Heart left ventricle (tissue), 16 donors: ENCODE measurements around the gene ADAM17. TPM values are rescaled to one million over a fixed set of nuclear protein-coding genes. Genes with fewer than 3 reads are reported as not detected.

Experiments used
- ATAC-seq, 4 donors: fragments of 200-7000 bp; cut with Tn5 transposase; one replicate each; pipeline ENCODE4 v1.9.1; 2020 to 2022; ENCODE audit warnings: moderate library complexity in 4 of 4, mild to moderate bottlenecking in 3 of 4, moderate number of reproducible peaks in 1 of 4
- DNase-seq, 5 donors: peaks; one replicate each; pipeline ENCODE4 v3.0.0-alpha.2; 2020
- H3K27ac ChIP-seq, 12 donors: fragments of 200-600 bp; sonication (generic) in 4 of 12; one replicate each; pipeline versions ENCODE4 v1.5.0 to v1.8.0; 2016 to 2022; ENCODE audit warnings: mild to moderate bottlenecking in 2 of 12
- H3K27me3 ChIP-seq, 9 donors: fragments of 200-600 bp; sonication (generic) in 2 of 9; one replicate each; pipeline versions ENCODE4 v1.5.1 to v1.8.0; 2016 to 2022; ENCODE audit warnings: mild to moderate bottlenecking in 3 of 9
- H3K36me3 ChIP-seq, 9 donors: fragments of 200-600 bp; sonication (generic) in 2 of 9; one replicate each; pipeline versions ENCODE4 v1.5.0 to v1.8.0; 2018 to 2022; ENCODE audit warnings: mild to moderate bottlenecking in 2 of 9
- H3K4me1 ChIP-seq, 12 donors: fragments of 200-600 bp; sonication (generic) in 4 of 12; one replicate each; pipeline versions ENCODE4 v1.5.0 to v1.8.0; 2016 to 2022; ENCODE audit warnings: mild to moderate bottlenecking in 3 of 12
- H3K4me3 ChIP-seq, 12 donors: fragments of 200-600 bp; sonication (generic) in 4 of 12; one replicate each; pipeline versions ENCODE4 v1.5.0 to v1.8.0; 2017 to 2022; ENCODE audit warnings: mild to moderate bottlenecking in 9 of 12, moderate library complexity in 4 of 12
- H3K9me3 ChIP-seq, 12 donors: fragments of 200-600 bp; sonication (generic) in 4 of 12; one replicate each; pipeline versions ENCODE4 v1.5.0 to v1.8.0; 2016 to 2022; ENCODE audit warnings: mild to moderate bottlenecking in 1 of 12
- POLR2A ChIP-seq, 2 donors: fragments of 450-650 bp; IDR thresholded peaks; one replicate each; pipeline ENCODE4 v1.6.1; 2017; ENCODE audit warnings: antibody characterized with exemption in 2 of 2, mild to moderate bottlenecking in 2 of 2, moderate library complexity in 2 of 2
- WGBS, 4 donors: extraction: QIAGEN DNeasy Blood & Tissue Kit in 2 of 4; methylation state at CpG; one replicate each; pipeline versions ENCODE4 v1.1.5 to v1.1.7; 2013 to 2018; 5-methylcytosine and 5-hydroxymethylcytosine counted together
- intact Hi-C, 10 donors: fragments of 100-400 bp; cut with DNase I; formaldehyde crosslinking; loops; one replicate each; pipeline versions ENCODE4 v1.11.1 to v1.14.2; 2022
- polyA plus RNA-seq, 2 donors: library from polyadenylated mRNA; stranded (reverse); fragments of 200-250 nt; gene quantifications; one replicate each; pipeline ENCODE4 v1.2.3, GENCODE V29; 2013
- total RNA-seq, 9 donors: library from RNA; depleted of rRNA in 2 of 9; stranded (reverse); fragments of >200 nt in 2 of 9; fragmentation: NEBNext Ultra II Directional in 3 of 9; extraction: Animal tissue kit (Norgen Biotek cat#: 25700) in 3 of 9; gene quantifications; one replicate each; pipeline versions ENCODE4 v1.1.0 to v1.2.4, GENCODE V29; 2016 to 2023
- TF ChIP-seq, protein P1 (sequence below), 12 donors: fragments of 200-600 bp; sonication (generic) in 4 of 12; IDR thresholded peaks; one replicate each; pipeline versions ENCODE4 v1.5.0 to v1.8.0; 2018 to 2022; ENCODE audit warnings: antibody characterized with exemption in 12 of 12, mild to moderate bottlenecking in 5 of 12
- donor health status: ischemic (EF 13 %, LVEDD 7.1; RV severe dilation, severe dysfunction).
- donor health status: healthy with polysubstance abuse.
- donor health status: DM: no; HTN: yes; CAD: no.
- donor health status: DM: no; HTN: no; CAD: no.
- donor health status: ischemic (EF 25% LVEDD 6.9; RV normal size, moderate dysfunction).
- donor health status: ischemic (EF 25% LVEDD 5.7; RV mildly dilated, moderate dysfunction).
- donor health status: healthy.
- donor health status: DM: yes; HTN: yes; CAD: no.
- donor health status: ischemic (EF 35%, LVEDD 5.7; RV mildly dilated, moderate dysfunction).
- donor health status: nonischemic (EF 11% LVEDD 7.7; RV severe dilation, severe dysfunction).
- donor health status: DM: yes; HTN: yes; CAD: no.
- donor health status: PGD.
- donor health status: ischemic (EF 29% LVEDD 5.4; RV normal size, mild dysfunction).
- donor health status: nonischemic (EF 23%, LVEDD 6.1; RV moderate dilation, normal function).

ADAM17 gene
- total and polyA plus RNA-seq, 11 donors = 6.5 to 22.4 (median 15.0) TPM

DNA sequence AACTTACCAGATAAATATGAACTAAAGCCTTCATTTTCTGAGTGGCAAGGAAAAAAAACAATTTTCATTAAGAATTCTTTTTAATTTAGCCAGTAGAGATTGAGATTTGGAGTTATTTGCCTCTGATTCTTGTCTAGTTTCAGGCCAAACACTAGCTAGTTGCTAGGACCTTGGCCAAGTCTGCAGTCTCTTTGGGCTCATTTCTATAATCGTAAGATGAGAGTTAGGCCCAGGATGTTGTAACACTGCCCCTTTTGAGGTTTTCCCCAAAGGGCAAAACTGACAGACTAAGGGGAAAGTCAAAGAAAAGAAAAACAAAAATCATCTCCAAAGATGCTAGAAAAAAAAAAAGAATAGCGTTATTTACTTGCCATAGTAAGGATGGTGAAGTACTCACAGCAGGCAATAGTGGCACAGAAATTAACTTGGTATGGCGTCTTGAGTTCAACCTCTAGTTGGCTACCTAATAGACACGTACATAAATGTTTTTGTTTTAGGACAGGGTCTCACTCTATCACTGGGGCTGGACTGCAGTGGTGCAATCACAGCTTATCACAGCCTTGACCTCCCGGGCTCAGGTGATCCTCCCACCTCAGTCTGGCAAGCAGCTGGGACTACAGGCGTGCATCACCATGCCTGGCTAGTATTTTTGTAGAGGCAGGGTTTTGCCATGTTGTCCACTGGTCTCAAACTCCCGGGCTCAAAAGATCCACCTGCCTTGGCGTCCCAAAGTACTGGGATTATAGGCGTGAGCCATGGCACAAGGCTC lies 23.0 kb upstream of the ADAM17 start:
- Histone ChIP-seq H3K36me3 (peaks cover 0 to 33% (median 15%) of the 10 kb centered on the region in 9 donors), H3K4me3 (no peak overlapping the region), H3K4me1 (peaks cover 0 to 34% (median 13%) of the 10 kb centered on the region in 12 donors), H3K9me3 (no peaks in the 10 kb centered on the region), H3K27me3 (no peaks in the 10 kb centered on the region), H3K27ac (peak overlapping the region in 2 of 12 donors; percentile 13 to 19)
- TF ChIP-seq, protein P1, sequence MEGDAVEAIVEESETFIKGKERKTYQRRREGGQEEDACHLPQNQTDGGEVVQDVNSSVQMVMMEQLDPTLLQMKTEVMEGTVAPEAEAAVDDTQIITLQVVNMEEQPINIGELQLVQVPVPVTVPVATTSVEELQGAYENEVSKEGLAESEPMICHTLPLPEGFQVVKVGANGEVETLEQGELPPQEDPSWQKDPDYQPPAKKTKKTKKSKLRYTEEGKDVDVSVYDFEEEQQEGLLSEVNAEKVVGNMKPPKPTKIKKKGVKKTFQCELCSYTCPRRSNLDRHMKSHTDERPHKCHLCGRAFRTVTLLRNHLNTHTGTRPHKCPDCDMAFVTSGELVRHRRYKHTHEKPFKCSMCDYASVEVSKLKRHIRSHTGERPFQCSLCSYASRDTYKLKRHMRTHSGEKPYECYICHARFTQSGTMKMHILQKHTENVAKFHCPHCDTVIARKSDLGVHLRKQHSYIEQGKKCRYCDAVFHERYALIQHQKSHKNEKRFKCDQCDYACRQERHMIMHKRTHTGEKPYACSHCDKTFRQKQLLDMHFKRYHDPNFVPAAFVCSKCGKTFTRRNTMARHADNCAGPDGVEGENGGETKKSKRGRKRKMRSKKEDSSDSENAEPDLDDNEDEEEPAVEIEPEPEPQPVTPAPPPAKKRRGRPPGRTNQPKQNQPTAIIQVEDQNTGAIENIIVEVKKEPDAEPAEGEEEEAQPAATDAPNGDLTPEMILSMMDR (IDR thresholded peaks at IDR 0.05) = no peak
- no peak for TF ChIP-seq POLR2A (IDR thresholded peaks at IDR 0.05)
- DNase-seq = no peak
- 79 to 85% (median 81%) methylated on average over 9 of the region's 9 CpGs for WGBS, 4 donors
- intact Hi-C loops = loop anchor here in 1 of 10 donors (5.0 kb wide), 1 partner anchor 39 kb away; no protein-coding TSS in a partner anchor
- peak in 2 of 4 donors; percentile 3 to 18 for ATAC-seq

DNA sequence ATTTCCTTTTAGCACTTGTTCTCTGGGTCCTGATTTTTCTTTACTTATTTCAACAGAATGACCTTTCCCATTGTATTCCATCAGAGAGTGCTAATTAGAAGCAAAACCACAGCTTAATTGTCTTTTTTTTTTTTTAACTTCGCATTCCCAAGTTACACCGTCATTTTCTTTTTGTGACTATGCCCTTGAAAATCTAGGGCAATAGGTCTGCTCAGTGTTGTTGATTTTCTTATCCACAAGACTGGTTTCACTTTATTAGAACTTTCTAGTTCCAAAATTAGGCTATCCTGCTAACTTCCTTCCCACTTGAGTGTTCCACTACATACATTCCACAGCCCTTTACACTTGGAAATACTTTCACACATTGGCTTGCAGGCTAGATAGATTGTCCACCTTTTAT lies 18.7 kb upstream of the ADAM17 start:
- no peaks in the 10 kb centered on the region for H3K36me3 ChIP-seq
- H3K4me1 ChIP-seq = peaks cover 0 to 48% (median 21%) of the 10 kb centered on the region in 12 donors

DNA sequence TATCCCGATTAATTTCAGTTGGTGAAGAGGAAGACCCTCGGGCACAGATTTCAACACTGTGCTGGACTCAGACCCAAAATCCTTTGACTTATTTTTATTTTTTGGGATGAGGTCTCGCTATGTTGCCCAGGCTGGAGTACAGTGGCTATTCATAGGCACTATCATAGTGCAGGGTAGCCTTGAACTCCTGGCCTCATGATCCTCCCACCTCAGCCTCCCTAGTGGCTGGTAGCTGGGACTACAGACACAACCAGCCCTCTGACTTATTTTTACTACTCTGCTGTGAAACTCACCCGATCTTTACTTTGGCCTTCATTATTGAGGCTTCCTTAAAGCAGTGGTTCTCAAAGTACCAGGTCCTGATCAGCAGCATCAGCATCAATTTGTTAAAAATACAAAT lies 18.2 kb upstream of the ADAM17 start:
- Histone ChIP-seq H3K4me3 (no peak overlapping the region), H3K9me3 (no peaks in the 10 kb centered on the region), H3K36me3 (no peaks in the 10 kb centered on the region), H3K4me1 (peaks cover 0 to 45% (median 19%) of the 10 kb centered on the region in 12 donors), H3K27ac (peak overlapping the region; percentile 10 to 65 (median 46)), H3K27me3 (no peaks in the 10 kb centered on the region)
- TF ChIP-seq, protein P1 (IDR thresholded peaks at IDR 0.05) = no peak
- TF ChIP-seq POLR2A (IDR thresholded peaks at IDR 0.05) = no peak
- 71 to 93% (median 88%) methylated on average over 4 of the region's 4 CpGs for WGBS, 4 donors
- DNase-seq (no peak), ATAC-seq (peak in 1 of 4 donors; percentile 8)
- intact Hi-C loops = no loop called here

More for the DNA sequence above, 18.7 kb upstream of the ADAM17 start:
- peak in 1 of 4 donors; percentile 44 for ATAC-seq
- Histone ChIP-seq H3K4me3 (no peak overlapping the region), H3K27ac (peak overlapping the region; percentile 10 to 65 (median 46)), H3K27me3 (no peaks in the 10 kb centered on the region), H3K9me3 (no peaks in the 10 kb centered on the region)
- DNase-seq = no peak
- WGBS, 4 donors = 27 to 49% (median 41%) methylated on average over 2 of the region's 2 CpGs
- TF ChIP-seq, protein P1 (IDR thresholded peaks at IDR 0.05) = no peak
- TF ChIP-seq POLR2A (IDR thresholded peaks at IDR 0.05) = no peak
- intact Hi-C loops = no loop called here

DNA sequence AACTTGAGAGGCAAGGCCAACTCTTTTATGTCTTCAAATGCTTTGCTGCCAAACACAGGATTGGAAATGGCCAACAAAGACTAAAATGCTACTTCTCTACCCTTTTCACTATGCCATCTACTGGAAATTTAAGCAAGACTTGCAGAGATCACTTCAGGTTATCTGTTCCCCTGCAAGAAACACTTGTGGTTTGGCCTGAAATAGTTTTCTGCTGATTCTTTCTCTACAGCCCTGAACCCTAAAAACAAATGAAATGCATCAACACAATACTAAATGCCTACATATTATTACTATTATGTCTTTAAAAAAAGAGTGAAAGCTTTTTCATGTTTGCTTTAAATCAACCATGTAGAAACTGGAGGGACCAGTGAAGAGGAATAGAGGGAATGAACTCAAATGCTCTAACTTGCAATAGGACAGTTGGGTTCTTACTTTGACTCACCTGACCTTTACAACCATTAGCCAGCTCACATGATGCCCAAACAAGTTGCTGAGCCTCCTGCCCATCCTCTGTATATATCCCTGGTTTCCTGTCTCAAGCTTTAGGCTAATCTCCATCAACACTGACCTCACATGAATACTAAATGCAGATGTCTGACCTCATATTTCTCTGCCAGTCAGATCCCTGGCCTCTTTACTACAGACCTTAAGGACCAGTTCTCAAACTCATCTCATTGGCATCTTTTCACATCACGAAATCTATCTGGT lies 17.5 kb upstream of the ADAM17 start:
- 93 to 97% (median 97%) methylated on average over 1 of the region's 1 CpG for WGBS, 4 donors
- Histone ChIP-seq H3K27me3 (no peaks in the 10 kb centered on the region), H3K27ac (no peak overlapping the region), H3K36me3 (no peaks in the 10 kb centered on the region), H3K4me1 (peaks cover 0 to 44% (median 17%) of the 10 kb centered on the region in 12 donors), H3K4me3 (no peak overlapping the region), H3K9me3 (no peaks in the 10 kb centered on the region)
- ATAC-seq (no peak), DNase-seq (no peak)
- TF ChIP-seq POLR2A (IDR thresholded peaks at IDR 0.05) = no peak
- TF ChIP-seq, protein P1 (IDR thresholded peaks at IDR 0.05) = no peak
- intact Hi-C loops = no loop called here
